ENCODE measurements around the gene UBAP1. TPM values are rescaled to one million over a fixed set of nuclear protein-coding genes. Genes with fewer than 3 reads are reported as not detected.
A peak's percentile ranks its signal among the peaks of the same experiment; 100 is the strongest.
"Not testable (repeated sequence)": the region's sequence is repeated elsewhere in the genome, so short reads cannot be mapped to it uniquely, and the experiment has no call there.

Gene UBAP1
- total and polyA plus RNA-seq, 5 donors from 2014 or later, result 52.9 to 70.7 (median 56.6) TPM

DNA sequence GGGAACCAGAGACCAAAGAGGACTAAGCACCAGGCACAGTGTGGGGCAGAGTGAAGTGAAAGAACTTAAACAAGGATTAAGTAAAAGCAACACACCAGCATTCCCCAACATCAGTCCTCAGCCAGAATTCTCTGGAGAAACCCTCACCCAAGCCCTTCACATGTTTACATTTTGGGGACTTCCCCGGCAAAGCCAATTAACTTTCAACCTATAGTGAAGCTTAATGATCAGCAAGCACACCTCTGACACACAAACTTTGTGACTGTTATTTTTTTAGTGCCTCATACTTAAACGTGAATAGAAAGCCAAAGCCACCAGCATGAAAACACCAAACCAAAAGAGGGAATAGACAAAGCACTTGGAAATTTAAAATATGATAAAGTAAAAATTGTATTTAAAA is 94.7 kb downstream of the UBAP1 start:
- not testable (repeated sequence) for H3K4me3 ChIP-seq (ENCODE audit: low read depth, low read length); H3K9me3 Mint-ChIP-seq; H3K4me1 Mint-ChIP-seq; H3K27ac Mint-ChIP-seq; DNase-seq; ATAC-seq (ENCODE audit: low read depth in 2 of 2); H3K36me3 Mint-ChIP-seq; H3K27me3 Mint-ChIP-seq; H3K27me3 ChIP-seq (ENCODE audit: control insufficient read depth, insufficient read depth, low read length); H3K9me3 ChIP-seq (ENCODE audit: control insufficient read depth in 2 of 2, low read length in 2 of 2); H3K36me3 ChIP-seq (ENCODE audit: control insufficient read depth, insufficient read depth, low read length); H3K27ac ChIP-seq (ENCODE audit: insufficient read depth, low read length, poor library complexity, severe bottlenecking); H3K4me1 ChIP-seq (ENCODE audit: control insufficient read depth, insufficient read depth, low read length, poor library complexity, severe bottlenecking); H3K4me3 Mint-ChIP-seq

DNA sequence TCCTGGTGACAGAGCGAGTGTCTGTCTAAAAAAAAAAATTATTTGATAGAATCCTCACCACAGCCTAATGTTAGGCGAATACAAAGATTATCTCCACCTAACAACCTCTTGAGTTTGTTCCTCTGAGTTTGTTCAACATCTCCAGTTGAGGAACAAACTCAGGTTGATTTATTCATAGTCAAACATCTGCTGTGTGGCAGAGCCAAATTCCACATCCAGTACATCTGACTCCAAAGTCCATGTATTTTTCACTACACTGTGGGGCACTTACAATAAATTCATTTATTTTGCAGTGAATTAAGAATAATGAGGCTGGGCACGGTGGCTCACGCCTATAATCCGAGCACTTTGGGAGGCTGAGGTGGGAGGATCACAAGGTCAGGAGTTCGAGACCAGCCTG is 97.0 kb downstream of the UBAP1 start:
- no peaks in the 10 kb centered on the region for H3K36me3 ChIP-seq (ENCODE audit: control insufficient read depth, insufficient read depth, low read length)
- no peak overlapping the region for H3K4me3 ChIP-seq (ENCODE audit: low read depth, low read length)
- DNase-seq, result no peak
- H3K27me3 ChIP-seq (ENCODE audit: control insufficient read depth, insufficient read depth, low read length), result no peaks in the 10 kb centered on the region
- Mint-ChIP-seq H3K4me1 (peaks cover 0 to 6% (median 2%) of the 10 kb centered on the region in 4 donors), H3K4me3 (no peak overlapping the region), H3K9me3 (no peaks in the 10 kb centered on the region), H3K36me3 (no peaks in the 10 kb centered on the region), H3K27me3 (no peaks in the 10 kb centered on the region), H3K27ac (no peak overlapping the region)
- no peaks in the 10 kb centered on the region for H3K4me1 ChIP-seq (ENCODE audit: control insufficient read depth, insufficient read depth, low read length, poor library complexity, severe bottlenecking)
- no peak for ATAC-seq (ENCODE audit: low read depth in 2 of 2)
- H3K9me3 ChIP-seq (ENCODE audit: control insufficient read depth in 2 of 2, low read length in 2 of 2), result no peaks in the 10 kb centered on the region
- no peak overlapping the region for H3K27ac ChIP-seq (ENCODE audit: insufficient read depth, low read length, poor library complexity, severe bottlenecking)

DNA sequence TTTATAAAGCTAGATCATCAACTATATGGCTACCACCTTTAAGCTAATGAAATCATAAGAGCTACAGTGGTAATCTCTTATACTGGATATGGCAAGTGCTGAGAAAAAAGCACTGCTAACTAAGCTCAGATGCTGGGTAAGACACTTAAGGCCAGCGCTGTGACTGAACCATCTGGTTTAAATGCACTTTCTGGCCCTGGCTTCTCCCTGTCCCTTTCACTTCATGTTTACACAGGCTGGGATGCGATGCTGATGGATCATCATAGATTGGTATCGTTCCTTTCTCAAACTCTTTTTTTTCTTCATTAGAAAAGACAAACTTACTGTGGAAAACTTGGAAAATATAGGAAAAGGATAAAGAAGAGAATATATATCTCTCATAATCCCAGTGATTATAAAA is 97.9 kb downstream of the UBAP1 start:
- peaks cover 0 to 6% (median 2%) of the 10 kb centered on the region in 4 donors for H3K4me1 Mint-ChIP-seq
- H3K9me3 Mint-ChIP-seq, result no peaks in the 10 kb centered on the region
- Histone ChIP-seq H3K9me3 (ENCODE audit: control insufficient read depth in 2 of 2, low read length in 2 of 2) (no peaks in the 10 kb centered on the region), H3K36me3 (ENCODE audit: control insufficient read depth, insufficient read depth, low read length) (no peaks in the 10 kb centered on the region), H3K27me3 (ENCODE audit: control insufficient read depth, insufficient read depth, low read length) (no peaks in the 10 kb centered on the region), H3K4me3 (ENCODE audit: low read depth, low read length) (no peak overlapping the region), H3K4me1 (ENCODE audit: control insufficient read depth, insufficient read depth, low read length, poor library complexity, severe bottlenecking) (no peaks in the 10 kb centered on the region), H3K27ac (ENCODE audit: insufficient read depth, low read length, poor library complexity, severe bottlenecking) (no peak overlapping the region)
- H3K4me3 Mint-ChIP-seq, result no peak overlapping the region
- no peak for ATAC-seq (ENCODE audit: low read depth in 2 of 2)
- no peaks in the 10 kb centered on the region for H3K36me3 Mint-ChIP-seq
- no peaks in the 10 kb centered on the region for H3K27me3 Mint-ChIP-seq
- no peak overlapping the region for H3K27ac Mint-ChIP-seq
- DNase-seq, result no peak

DNA sequence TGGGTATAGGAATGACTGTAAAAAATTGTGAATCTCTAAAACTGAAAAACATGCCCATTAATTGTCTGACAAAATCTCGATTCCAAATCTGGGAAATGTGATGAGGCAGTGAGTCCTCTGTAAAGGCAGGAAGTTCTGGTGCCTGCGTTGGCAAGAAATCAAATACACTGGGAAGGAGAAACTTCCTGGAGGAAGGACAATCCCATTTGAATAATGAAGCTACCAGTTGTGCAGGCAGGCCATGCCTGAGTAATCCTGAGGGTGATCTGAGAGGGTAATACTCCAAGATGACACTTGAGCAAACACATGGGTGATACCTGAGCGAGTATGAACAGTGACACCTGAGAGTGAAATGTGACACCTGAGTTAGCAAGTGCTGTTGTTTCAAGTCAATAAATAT is 100.6 kb downstream of the UBAP1 start:
- Histone ChIP-seq H3K27ac (ENCODE audit: insufficient read depth, low read length, poor library complexity, severe bottlenecking) (no peak overlapping the region), H3K9me3 (ENCODE audit: control insufficient read depth in 2 of 2, low read length in 2 of 2) (no peaks in the 10 kb centered on the region), H3K4me1 (ENCODE audit: control insufficient read depth, insufficient read depth, low read length, poor library complexity, severe bottlenecking) (no peaks in the 10 kb centered on the region), H3K36me3 (ENCODE audit: control insufficient read depth, insufficient read depth, low read length) (no peaks in the 10 kb centered on the region), H3K27me3 (ENCODE audit: control insufficient read depth, insufficient read depth, low read length) (no peaks in the 10 kb centered on the region), H3K4me3 (ENCODE audit: low read depth, low read length) (no peak overlapping the region)
- DNase-seq (no peak), ATAC-seq (ENCODE audit: low read depth in 2 of 2) (no peak)
- no peaks in the 10 kb centered on the region for H3K36me3 Mint-ChIP-seq
- H3K4me3 Mint-ChIP-seq, result no peak overlapping the region
- no peaks in the 10 kb centered on the region for H3K27me3 Mint-ChIP-seq
- no peak overlapping the region for H3K27ac Mint-ChIP-seq
- no peaks in the 10 kb centered on the region for H3K9me3 Mint-ChIP-seq
- peaks cover 0 to 6% (median 3%) of the 10 kb centered on the region in 4 donors for H3K4me1 Mint-ChIP-seq

DNA sequence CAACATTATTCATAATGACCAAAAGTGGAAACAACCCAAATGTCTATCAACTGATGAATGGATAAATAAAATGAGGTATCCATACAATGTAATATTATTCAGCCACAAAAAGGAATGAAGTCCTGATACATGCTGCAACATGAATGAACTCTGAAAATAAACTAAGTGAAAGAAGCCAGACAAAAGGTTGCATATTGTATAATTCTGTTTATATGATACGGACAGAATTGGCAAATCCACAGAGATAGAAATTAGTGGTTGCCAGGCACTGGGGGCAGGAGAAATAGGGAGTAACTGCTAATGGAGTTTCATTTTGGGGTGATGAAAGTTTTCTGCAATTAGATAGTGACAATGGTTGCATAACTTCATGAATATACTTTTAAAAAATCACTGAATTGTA is 103.3 kb downstream of the UBAP1 start:
- ATAC-seq (ENCODE audit: low read depth in 2 of 2) (no peak), DNase-seq (no peak)
- Histone ChIP-seq H3K4me3 (ENCODE audit: low read depth, low read length) (no peak overlapping the region), H3K36me3 (ENCODE audit: control insufficient read depth, insufficient read depth, low read length) (no peaks in the 10 kb centered on the region), H3K9me3 (ENCODE audit: control insufficient read depth in 2 of 2, low read length in 2 of 2) (no peaks in the 10 kb centered on the region), H3K27ac (ENCODE audit: insufficient read depth, low read length, poor library complexity, severe bottlenecking) (no peak overlapping the region), H3K4me1 (ENCODE audit: control insufficient read depth, insufficient read depth, low read length, poor library complexity, severe bottlenecking) (no peaks in the 10 kb centered on the region), H3K27me3 (ENCODE audit: control insufficient read depth, insufficient read depth, low read length) (no peaks in the 10 kb centered on the region)
- no peaks in the 10 kb centered on the region for H3K36me3 Mint-ChIP-seq
- H3K9me3 Mint-ChIP-seq, result no peaks in the 10 kb centered on the region
- no peak overlapping the region for H3K4me3 Mint-ChIP-seq
- no peaks in the 10 kb centered on the region for H3K27me3 Mint-ChIP-seq
- peaks cover 0 to 6% (median 3%) of the 10 kb centered on the region in 4 donors for H3K4me1 Mint-ChIP-seq
- no peak overlapping the region for H3K27ac Mint-ChIP-seq

DNA sequence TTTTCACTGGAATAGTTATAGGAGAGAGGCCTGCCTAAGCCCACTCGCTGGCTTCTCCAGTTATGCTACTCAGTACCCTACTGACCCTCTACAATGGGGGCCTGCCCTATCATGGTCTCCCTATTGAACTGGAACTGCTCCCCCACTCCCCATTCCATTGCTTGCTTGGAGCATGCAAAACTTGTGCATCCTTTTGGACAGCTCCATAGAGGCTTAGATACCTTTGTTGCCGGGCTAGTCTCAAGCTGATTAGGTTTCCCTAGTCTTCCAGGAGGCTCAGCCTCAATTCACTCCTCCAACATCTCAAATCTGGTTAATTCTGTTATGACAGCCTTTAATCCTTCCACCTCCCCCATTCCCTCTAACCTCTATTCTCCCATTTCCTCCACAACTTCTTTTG is 110.3 kb downstream of the UBAP1 start:
- H3K4me1 Mint-ChIP-seq, result peaks cover 0 to 10% (median 2%) of the 10 kb centered on the region in 4 donors
- no peak overlapping the region for H3K4me3 Mint-ChIP-seq
- H3K27me3 ChIP-seq (ENCODE audit: control insufficient read depth, insufficient read depth, low read length), result no peaks in the 10 kb centered on the region
- H3K9me3 ChIP-seq (ENCODE audit: control insufficient read depth in 2 of 2, low read length in 2 of 2), result no peaks in the 10 kb centered on the region
- H3K27ac Mint-ChIP-seq, result peak overlapping the region in 2 of 3 donors; percentile 10 to 20
- no peak for ATAC-seq (ENCODE audit: low read depth in 2 of 2)
- no peak for DNase-seq
- no peaks in the 10 kb centered on the region for H3K36me3 ChIP-seq (ENCODE audit: control insufficient read depth, insufficient read depth, low read length)
- no peaks in the 10 kb centered on the region for H3K9me3 Mint-ChIP-seq
- H3K36me3 Mint-ChIP-seq, result no peaks in the 10 kb centered on the region
- no peaks in the 10 kb centered on the region for H3K4me1 ChIP-seq (ENCODE audit: control insufficient read depth, insufficient read depth, low read length, poor library complexity, severe bottlenecking)
- H3K27ac ChIP-seq (ENCODE audit: insufficient read depth, low read length, poor library complexity, severe bottlenecking), result no peak overlapping the region
- H3K4me3 ChIP-seq (ENCODE audit: low read depth, low read length), result no peak overlapping the region
- H3K27me3 Mint-ChIP-seq, result no peaks in the 10 kb centered on the region

DNA sequence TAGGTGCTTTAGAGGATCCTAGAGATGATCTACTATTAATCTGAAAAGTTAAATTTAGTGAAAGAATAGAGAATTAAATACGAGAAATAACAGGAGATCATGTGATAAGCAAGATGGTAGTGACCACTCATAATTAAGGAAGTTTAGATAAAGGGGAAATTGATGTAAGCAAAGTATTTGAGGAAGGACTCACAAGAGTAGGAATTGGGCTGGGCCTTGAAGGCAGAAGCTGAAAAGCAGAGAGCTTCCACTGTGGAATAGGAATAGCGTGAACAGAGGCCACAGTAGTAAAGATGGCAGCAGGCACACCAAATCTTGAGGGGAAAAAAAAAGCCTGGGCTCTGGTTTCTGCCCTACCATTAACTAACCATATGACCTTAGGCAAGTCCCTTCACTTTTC is 112.2 kb downstream of the UBAP1 start:
- no peaks in the 10 kb centered on the region for H3K36me3 Mint-ChIP-seq
- H3K9me3 Mint-ChIP-seq, result no peaks in the 10 kb centered on the region
- Histone ChIP-seq H3K27ac (ENCODE audit: insufficient read depth, low read length, poor library complexity, severe bottlenecking) (no peak overlapping the region), H3K27me3 (ENCODE audit: control insufficient read depth, insufficient read depth, low read length) (no peaks in the 10 kb centered on the region), H3K9me3 (ENCODE audit: control insufficient read depth in 2 of 2, low read length in 2 of 2) (no peaks in the 10 kb centered on the region), H3K4me3 (ENCODE audit: low read depth, low read length) (no peak overlapping the region), H3K36me3 (ENCODE audit: control insufficient read depth, insufficient read depth, low read length) (no peaks in the 10 kb centered on the region), H3K4me1 (ENCODE audit: control insufficient read depth, insufficient read depth, low read length, poor library complexity, severe bottlenecking) (no peaks in the 10 kb centered on the region)
- ATAC-seq (ENCODE audit: low read depth in 2 of 2) (no peak), DNase-seq (no peak)
- no peak overlapping the region for H3K4me3 Mint-ChIP-seq
- peaks cover 0 to 4% (median 2%) of the 10 kb centered on the region in 4 donors for H3K4me1 Mint-ChIP-seq
- H3K27me3 Mint-ChIP-seq, result no peaks in the 10 kb centered on the region
- H3K27ac Mint-ChIP-seq, result no peak overlapping the region

DNA sequence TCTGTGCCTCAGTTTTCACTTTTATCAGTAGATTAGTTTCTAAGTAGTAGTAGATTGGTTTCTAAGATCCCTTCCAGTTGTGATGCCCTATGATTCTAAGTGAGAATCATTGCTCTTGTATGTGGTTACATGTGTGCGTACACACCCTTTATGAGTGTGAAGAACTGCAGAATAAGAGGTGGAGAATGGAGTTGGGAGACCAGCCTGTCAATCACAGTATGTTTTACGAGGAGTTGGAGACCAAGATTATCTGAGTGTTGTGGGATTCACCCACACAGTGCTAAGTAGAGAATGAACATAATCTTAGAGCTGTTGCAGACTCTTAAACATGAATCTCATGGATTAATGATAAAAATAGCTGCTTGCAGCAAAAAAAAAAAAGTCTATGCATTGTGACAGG is 112.6 kb downstream of the UBAP1 start:
- DNase-seq (no peak), ATAC-seq (ENCODE audit: low read depth in 2 of 2) (no peak)
- H3K4me3 ChIP-seq (ENCODE audit: low read depth, low read length), result no peak overlapping the region
- no peak overlapping the region for H3K4me3 Mint-ChIP-seq
- H3K36me3 Mint-ChIP-seq, result no peaks in the 10 kb centered on the region
- peaks cover 0 to 4% (median 2%) of the 10 kb centered on the region in 4 donors for H3K4me1 Mint-ChIP-seq
- no peaks in the 10 kb centered on the region for H3K27me3 ChIP-seq (ENCODE audit: control insufficient read depth, insufficient read depth, low read length)
- H3K27ac ChIP-seq (ENCODE audit: insufficient read depth, low read length, poor library complexity, severe bottlenecking), result no peak overlapping the region
- H3K4me1 ChIP-seq (ENCODE audit: control insufficient read depth, insufficient read depth, low read length, poor library complexity, severe bottlenecking), result no peaks in the 10 kb centered on the region
- no peaks in the 10 kb centered on the region for H3K9me3 ChIP-seq (ENCODE audit: control insufficient read depth in 2 of 2, low read length in 2 of 2)
- no peaks in the 10 kb centered on the region for H3K36me3 ChIP-seq (ENCODE audit: control insufficient read depth, insufficient read depth, low read length)
- no peaks in the 10 kb centered on the region for H3K27me3 Mint-ChIP-seq
- no peak overlapping the region for H3K27ac Mint-ChIP-seq
- no peaks in the 10 kb centered on the region for H3K9me3 Mint-ChIP-seq
